Panc1 (cell line): ENCODE results near the gene MARVELD3.

Source experiments
- POLR2AphosphoS5 ChIP-seq: IDR thresholded peaks from 2 replicates; pipeline ENCODE4 v1.6.1; 2012; ENCODE audit warnings: mild to moderate bottlenecking, low read depth, low read length, moderate library complexity
- TF ChIP-seq, protein P1 (sequence below): fragments of 450-650 bp; IDR thresholded peaks from 2 replicates; pipeline ENCODE4 v1.5.1; 2017; ENCODE audit warnings: mild to moderate bottlenecking
- TF ChIP-seq, protein P2 (sequence below), 2 experiments: IDR thresholded peaks; 2 replicates each; pipeline ENCODE4 v1.6.1; 2011 to 2012; ENCODE audit warnings: low read depth in 2 of 2, control low read depth in 1 of 2, low read length in 1 of 2, mild to moderate bottlenecking in 1 of 2, moderate library complexity in 1 of 2; ENCODE audit not compliant: insufficient read depth in 1 of 2

DNA sequence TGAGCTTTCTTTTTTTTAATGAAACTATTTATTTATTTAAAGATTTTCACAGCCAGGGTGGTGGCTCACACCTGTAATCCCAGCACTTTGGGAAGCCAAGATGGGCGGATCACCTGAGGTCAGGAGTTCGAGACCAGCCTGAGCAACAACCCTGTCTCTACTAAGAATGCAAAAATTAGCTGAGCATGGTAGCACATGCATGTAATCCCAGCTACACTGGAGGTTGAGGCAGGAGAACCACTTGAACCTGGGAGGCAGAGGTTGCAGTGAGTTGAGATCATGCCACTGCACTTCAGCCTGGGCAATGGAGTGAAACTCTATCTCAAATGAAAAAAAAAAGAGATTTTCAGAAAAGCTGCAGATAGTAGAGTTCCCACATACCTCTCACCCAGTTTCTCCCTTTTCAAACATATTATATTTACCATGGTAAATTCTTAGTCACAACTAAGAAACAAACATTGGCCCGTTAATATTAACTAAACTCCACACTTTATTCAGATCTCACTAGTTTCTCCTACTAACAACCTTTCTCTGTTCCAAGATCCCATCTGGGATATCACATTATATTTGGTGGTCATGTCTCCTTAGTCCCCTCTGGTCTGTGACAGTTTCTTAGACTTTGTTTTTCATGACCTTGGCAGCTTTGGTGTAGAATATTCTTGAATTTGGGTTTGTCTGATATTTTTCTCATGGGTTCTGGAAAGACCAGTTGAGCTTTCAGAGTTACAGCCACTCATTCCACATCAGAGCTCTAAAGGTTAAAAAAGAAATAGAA is 41.3 kb upstream of the MARVELD3 start:
- TF ChIP-seq, protein P1, sequence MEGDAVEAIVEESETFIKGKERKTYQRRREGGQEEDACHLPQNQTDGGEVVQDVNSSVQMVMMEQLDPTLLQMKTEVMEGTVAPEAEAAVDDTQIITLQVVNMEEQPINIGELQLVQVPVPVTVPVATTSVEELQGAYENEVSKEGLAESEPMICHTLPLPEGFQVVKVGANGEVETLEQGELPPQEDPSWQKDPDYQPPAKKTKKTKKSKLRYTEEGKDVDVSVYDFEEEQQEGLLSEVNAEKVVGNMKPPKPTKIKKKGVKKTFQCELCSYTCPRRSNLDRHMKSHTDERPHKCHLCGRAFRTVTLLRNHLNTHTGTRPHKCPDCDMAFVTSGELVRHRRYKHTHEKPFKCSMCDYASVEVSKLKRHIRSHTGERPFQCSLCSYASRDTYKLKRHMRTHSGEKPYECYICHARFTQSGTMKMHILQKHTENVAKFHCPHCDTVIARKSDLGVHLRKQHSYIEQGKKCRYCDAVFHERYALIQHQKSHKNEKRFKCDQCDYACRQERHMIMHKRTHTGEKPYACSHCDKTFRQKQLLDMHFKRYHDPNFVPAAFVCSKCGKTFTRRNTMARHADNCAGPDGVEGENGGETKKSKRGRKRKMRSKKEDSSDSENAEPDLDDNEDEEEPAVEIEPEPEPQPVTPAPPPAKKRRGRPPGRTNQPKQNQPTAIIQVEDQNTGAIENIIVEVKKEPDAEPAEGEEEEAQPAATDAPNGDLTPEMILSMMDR, result no peak
- TF ChIP-seq POLR2AphosphoS5, result no peak
- TF ChIP-seq, protein P2, sequence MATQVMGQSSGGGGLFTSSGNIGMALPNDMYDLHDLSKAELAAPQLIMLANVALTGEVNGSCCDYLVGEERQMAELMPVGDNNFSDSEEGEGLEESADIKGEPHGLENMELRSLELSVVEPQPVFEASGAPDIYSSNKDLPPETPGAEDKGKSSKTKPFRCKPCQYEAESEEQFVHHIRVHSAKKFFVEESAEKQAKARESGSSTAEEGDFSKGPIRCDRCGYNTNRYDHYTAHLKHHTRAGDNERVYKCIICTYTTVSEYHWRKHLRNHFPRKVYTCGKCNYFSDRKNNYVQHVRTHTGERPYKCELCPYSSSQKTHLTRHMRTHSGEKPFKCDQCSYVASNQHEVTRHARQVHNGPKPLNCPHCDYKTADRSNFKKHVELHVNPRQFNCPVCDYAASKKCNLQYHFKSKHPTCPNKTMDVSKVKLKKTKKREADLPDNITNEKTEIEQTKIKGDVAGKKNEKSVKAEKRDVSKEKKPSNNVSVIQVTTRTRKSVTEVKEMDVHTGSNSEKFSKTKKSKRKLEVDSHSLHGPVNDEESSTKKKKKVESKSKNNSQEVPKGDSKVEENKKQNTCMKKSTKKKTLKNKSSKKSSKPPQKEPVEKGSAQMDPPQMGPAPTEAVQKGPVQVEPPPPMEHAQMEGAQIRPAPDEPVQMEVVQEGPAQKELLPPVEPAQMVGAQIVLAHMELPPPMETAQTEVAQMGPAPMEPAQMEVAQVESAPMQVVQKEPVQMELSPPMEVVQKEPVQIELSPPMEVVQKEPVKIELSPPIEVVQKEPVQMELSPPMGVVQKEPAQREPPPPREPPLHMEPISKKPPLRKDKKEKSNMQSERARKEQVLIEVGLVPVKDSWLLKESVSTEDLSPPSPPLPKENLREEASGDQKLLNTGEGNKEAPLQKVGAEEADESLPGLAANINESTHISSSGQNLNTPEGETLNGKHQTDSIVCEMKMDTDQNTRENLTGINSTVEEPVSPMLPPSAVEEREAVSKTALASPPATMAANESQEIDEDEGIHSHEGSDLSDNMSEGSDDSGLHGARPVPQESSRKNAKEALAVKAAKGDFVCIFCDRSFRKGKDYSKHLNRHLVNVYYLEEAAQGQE (IDR thresholded peaks at IDR 0.05; ENCODE audit: insufficient read depth in 1 of 2, low read depth in 2 of 2, low read length in 1 of 2), result no peak
